ENCODE measurements around the gene PREP.

DNA sequence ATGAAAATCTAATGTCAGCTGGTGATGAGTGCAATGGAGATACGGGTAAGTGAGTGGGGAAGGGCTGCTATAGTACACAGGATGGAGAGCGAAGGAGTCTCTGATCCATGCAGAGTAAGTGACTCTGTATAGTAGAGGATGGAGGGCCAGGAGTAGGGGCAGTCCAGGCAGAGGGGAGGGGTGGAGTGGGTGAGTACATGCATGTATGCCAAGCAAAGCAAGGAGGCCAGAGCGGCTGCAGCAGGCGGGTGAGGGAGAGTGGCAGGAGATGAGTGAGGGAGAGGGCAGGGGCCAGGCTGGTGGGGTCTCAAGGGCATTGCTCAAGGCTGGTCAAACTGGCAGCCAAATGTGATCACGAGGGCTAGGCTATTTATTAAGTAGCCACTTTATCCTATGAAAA is 94.0 kb downstream of the PREP start:
- TF ChIP-seq SUZ12 (IDR thresholded peaks at IDR 0.05; ENCODE audit: extremely low read depth, insufficient read depth, insufficient read length) (no peak), YY1 (IDR thresholded peaks at IDR 0.05; ENCODE audit: insufficient read depth, insufficient read length) (no peak), ZNF274 (IDR thresholded peaks at IDR 0.05; ENCODE audit: low read depth, low read length) (no peak)

All from NT2/D1 (cell line).